NK-92 treated with Interleukin-12 subunit alpha and Interleukin-12 subunit beta, amount 100 ng/mL, for 24 hours (cell line): ENCODE measurements around the gene KIAA1191.
"Not testable (repeated sequence)": the region's sequence is repeated elsewhere in the genome, so short reads cannot be mapped to it uniquely, and the experiment has no call there.

ENCODE experiments used
- DNase-seq: peaks from one replicate; lab custom pipeline; 2025; lab: John Stamatoyannopoulos, UW

KIAA1191 gene

GRCh38 chr5:176317534-176318374 lies 43.8 kb downstream of the KIAA1191 start:
- no peak for DNase-seq

DNA sequence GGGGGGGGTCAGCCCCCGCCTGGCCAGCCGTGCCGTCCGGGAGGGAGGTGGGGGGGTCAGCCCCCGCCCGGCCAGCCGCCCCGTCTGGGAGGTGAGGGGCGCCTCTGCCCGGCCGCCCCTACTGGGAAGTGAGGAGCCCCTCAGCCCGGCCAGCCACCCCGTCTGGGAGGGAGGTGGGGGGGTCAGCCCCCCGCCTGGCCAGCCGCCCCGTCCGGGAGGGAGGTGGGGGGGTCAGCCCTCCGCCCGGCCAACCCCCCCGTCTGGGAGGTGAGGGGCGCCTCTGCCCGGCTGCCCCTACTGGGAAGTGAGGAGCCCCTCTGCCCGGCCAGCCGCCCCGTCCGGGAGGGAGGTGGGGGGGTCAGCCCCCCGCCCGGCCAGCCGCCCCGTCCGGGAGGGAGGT lies 56.2 kb downstream of the KIAA1191 start:
- not testable (repeated sequence) for DNase-seq
